OCI-LY1 (cell line): ENCODE data around the gene CLK3.
A peak's percentile ranks its signal among the peaks of the same experiment; 100 is the strongest.

Source experiments
- H2AFZ ChIP-seq: fragments of 200-600 bp; sonication (generic), shearing (Covaris generic); 2 replicates; pipeline ENCODE4 v1.6.0; 2014; ENCODE audit warnings: antibody characterized with exemption, mild to moderate bottlenecking, low read length
- H3F3A ChIP-seq: fragments of 200-600 bp; sonication (generic), shearing (Covaris generic); 2 replicates; pipeline ENCODE4 v1.6.0; 2014; ENCODE audit warnings: mild to moderate bottlenecking, antibody characterized with exemption, low read length, moderate library complexity; ENCODE audit not compliant: insufficient read depth
- H3K27ac ChIP-seq: fragments of 200-600 bp; sonication (generic); 2 replicates; pipeline ENCODE4 v1.5.1; 2014; ENCODE audit warnings: low read length, mixed run types, mild to moderate bottlenecking, low read depth; ENCODE audit not compliant: poor library complexity, severe bottlenecking
- H3K27me3 ChIP-seq: fragments of 200-600 bp; sonication (generic); 2 replicates; pipeline ENCODE4 v1.6.0; 2014; ENCODE audit warnings: antibody characterized with exemption, mild to moderate bottlenecking, low read length, moderate library complexity; ENCODE audit not compliant: insufficient read depth
- H3K36me3 ChIP-seq: fragments of 200-600 bp; sonication (generic); 2 replicates; pipeline ENCODE4 v1.6.1; 2014; ENCODE audit warnings: mild to moderate bottlenecking, antibody characterized with exemption, low read length, moderate library complexity, mixed read lengths; ENCODE audit not compliant: insufficient read depth
- H3K4me1 ChIP-seq: fragments of 200-600 bp; sonication (generic); 2 replicates; pipeline ENCODE4 v1.5.1; 2014; ENCODE audit warnings: mild to moderate bottlenecking, low read length, moderate library complexity; ENCODE audit not compliant: insufficient read depth, severe bottlenecking
- H3K4me2 ChIP-seq: fragments of 200-600 bp; sonication (generic), shearing (Covaris generic); 2 replicates; pipeline ENCODE4 v1.6.1; 2014; ENCODE audit warnings: low read length
- H3K4me3 ChIP-seq: fragments of 200-600 bp; sonication (generic); 2 replicates; pipeline ENCODE4 v1.5.1; 2014; ENCODE audit warnings: low read length, low read depth, mild to moderate bottlenecking, mixed read lengths; ENCODE audit not compliant: poor library complexity, severe bottlenecking
- H3K79me2 ChIP-seq: fragments of 200-600 bp; shearing (Covaris generic); 2 replicates; pipeline ENCODE4 v1.6.1; 2016; ENCODE audit warnings: mixed run types, low read length, mixed read lengths; ENCODE audit not compliant: insufficient read depth
- H3K9ac ChIP-seq: fragments of 200-600 bp; sonication (generic), shearing (Covaris generic); 2 replicates; pipeline ENCODE4 v1.6.1; 2014; ENCODE audit warnings: mild to moderate bottlenecking, low read length, mixed read lengths
- H3K9me2 ChIP-seq: fragments of 200-600 bp; sonication (generic), shearing (Covaris generic); 2 replicates; pipeline ENCODE4 v1.6.1; 2014; ENCODE audit warnings: low read depth, mild to moderate bottlenecking, low read length, mixed read lengths
- H3K9me3 ChIP-seq: fragments of 200-600 bp; shearing (Covaris generic); 2 replicates; pipeline ENCODE4 v1.6.1; 2014; ENCODE audit warnings: low read length, mixed read lengths
- H4K20me1 ChIP-seq: fragments of 200-600 bp; sonication (generic), shearing (Covaris generic); 2 replicates; pipeline ENCODE4 v1.6.0; 2016; ENCODE audit warnings: mild to moderate bottlenecking, low read length; ENCODE audit not compliant: insufficient read depth
- EZH2 ChIP-seq: fragments of 200-600 bp; sonication (generic), shearing (Covaris generic); IDR thresholded peaks from 2 replicates; pipeline ENCODE4 v1.8.0; 2017; ENCODE audit warnings: borderline replicate concordance, mixed run types, mild to moderate bottlenecking, antibody characterized with exemption, low read length, moderate library complexity, mixed read lengths
- TF ChIP-seq, protein P1 (sequence below): fragments of 200-600 bp; sonication (generic), shearing (Covaris generic); IDR thresholded peaks from 2 replicates; pipeline ENCODE4 v1.5.1; 2017; ENCODE audit warnings: mild to moderate bottlenecking, antibody characterized with exemption, low read length, moderate library complexity, mixed read lengths

CLK3 gene

GRCh38 chr15:74663303-74664027 lies 47.8 kb downstream of the CLK3 start:
- H4K20me1 ChIP-seq, result no peaks in the 10 kb centered on the region
- H3K9ac ChIP-seq, result no peak overlapping the region
- H3K27ac ChIP-seq, result peak overlapping the region; percentile 30
- peaks cover 20% of the 10 kb centered on the region; the same call in 1 of the 2 replicates for H3K36me3 ChIP-seq
- H2AFZ ChIP-seq, result no peak overlapping the region
- peaks cover 16% of the 10 kb centered on the region for H3K4me1 ChIP-seq
- no peak for TF ChIP-seq EZH2
- TF ChIP-seq, protein P1, sequence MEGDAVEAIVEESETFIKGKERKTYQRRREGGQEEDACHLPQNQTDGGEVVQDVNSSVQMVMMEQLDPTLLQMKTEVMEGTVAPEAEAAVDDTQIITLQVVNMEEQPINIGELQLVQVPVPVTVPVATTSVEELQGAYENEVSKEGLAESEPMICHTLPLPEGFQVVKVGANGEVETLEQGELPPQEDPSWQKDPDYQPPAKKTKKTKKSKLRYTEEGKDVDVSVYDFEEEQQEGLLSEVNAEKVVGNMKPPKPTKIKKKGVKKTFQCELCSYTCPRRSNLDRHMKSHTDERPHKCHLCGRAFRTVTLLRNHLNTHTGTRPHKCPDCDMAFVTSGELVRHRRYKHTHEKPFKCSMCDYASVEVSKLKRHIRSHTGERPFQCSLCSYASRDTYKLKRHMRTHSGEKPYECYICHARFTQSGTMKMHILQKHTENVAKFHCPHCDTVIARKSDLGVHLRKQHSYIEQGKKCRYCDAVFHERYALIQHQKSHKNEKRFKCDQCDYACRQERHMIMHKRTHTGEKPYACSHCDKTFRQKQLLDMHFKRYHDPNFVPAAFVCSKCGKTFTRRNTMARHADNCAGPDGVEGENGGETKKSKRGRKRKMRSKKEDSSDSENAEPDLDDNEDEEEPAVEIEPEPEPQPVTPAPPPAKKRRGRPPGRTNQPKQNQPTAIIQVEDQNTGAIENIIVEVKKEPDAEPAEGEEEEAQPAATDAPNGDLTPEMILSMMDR, result no peak
- no peaks in the 10 kb centered on the region for H3K9me2 ChIP-seq
- H3K79me2 ChIP-seq, result no peaks in the 10 kb centered on the region
- no peaks in the 10 kb centered on the region for H3K27me3 ChIP-seq
- H3K4me3 ChIP-seq, result no peak overlapping the region
- no peak overlapping the region for H3K4me2 ChIP-seq
- H3K9me3 ChIP-seq, result no peaks in the 10 kb centered on the region
- no peaks in the 10 kb centered on the region for H3F3A ChIP-seq

DNA sequence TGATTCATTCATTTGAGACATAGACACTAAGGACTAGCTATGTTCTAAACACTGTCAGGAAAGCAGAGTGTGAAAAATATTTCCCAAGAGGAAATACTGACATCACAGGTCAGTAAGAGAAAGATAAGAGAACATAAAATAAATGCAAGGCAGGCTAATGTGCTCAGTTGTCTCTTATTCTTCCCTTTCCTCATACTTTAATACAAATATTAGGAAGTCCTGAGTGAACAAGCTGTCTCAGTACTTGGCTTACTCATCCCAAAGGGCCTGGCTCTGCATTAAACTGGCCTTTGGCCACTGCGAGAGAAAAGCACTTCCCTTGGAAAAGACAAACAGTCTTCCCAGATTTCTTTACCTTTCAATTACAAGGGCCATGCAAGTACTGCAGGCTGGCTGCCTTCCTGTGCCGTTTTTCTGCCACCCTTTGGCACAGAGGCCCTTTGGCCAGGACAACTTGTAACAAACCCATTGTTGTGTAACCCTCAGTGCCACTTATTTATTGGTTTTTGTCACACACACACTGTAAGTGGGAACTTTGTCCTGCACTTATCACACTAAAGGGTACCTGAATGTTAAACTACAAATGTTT lies 48.5 kb downstream of the CLK3 start:
- Histone ChIP-seq H3K4me1 (peaks cover 16% of the 10 kb centered on the region), H3K9ac (no peak overlapping the region), H3K4me2 (no peak overlapping the region), H3K4me3 (no peak overlapping the region), H3K36me3 (peaks cover 20% of the 10 kb centered on the region; the same call in 1 of the 2 replicates), H4K20me1 (no peaks in the 10 kb centered on the region), H3K27me3 (no peaks in the 10 kb centered on the region), H3K9me3 (no peaks in the 10 kb centered on the region), H3K9me2 (no peaks in the 10 kb centered on the region), H3K27ac (peak overlapping the region; percentile 30), H2AFZ (no peak overlapping the region), H3K79me2 (no peaks in the 10 kb centered on the region), H3F3A (no peaks in the 10 kb centered on the region)
- no peak for TF ChIP-seq EZH2
- TF ChIP-seq, protein P1, result no peak

DNA sequence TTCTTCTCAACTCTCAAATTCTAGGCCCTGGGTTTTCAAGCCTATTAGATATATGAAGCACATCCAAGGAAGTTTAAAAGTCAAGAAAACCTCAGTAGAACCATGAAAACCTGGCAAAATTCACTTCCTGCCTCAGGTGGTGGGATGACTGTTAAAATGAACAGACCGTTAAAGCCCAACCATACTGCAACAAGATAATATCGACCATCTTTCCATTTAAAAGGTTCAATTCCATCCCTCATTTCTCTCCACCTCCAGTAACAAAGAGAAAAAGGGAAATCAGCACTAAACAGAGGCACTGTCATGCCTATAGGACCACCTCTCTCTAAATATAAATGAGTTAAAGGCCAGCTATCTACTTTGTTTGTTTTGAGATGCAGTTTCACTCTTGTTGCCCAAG lies 49.0 kb downstream of the CLK3 start:
- H3K9ac ChIP-seq, result no peak overlapping the region

More for the DNA sequence above, 49.0 kb downstream of the CLK3 start:
- Histone ChIP-seq H3K4me1 (peaks cover 16% of the 10 kb centered on the region), H3K9me2 (no peaks in the 10 kb centered on the region), H3K4me2 (no peak overlapping the region), H3K79me2 (no peaks in the 10 kb centered on the region), H3K27me3 (no peaks in the 10 kb centered on the region), H3K9me3 (no peaks in the 10 kb centered on the region), H3F3A (no peaks in the 10 kb centered on the region), H4K20me1 (no peaks in the 10 kb centered on the region), H3K27ac (peak overlapping the region; percentile 30), H3K36me3 (peaks cover 20% of the 10 kb centered on the region; the same call in 1 of the 2 replicates), H2AFZ (no peak overlapping the region), H3K4me3 (no peak overlapping the region)
- no peak for TF ChIP-seq EZH2
- TF ChIP-seq, protein P1, result no peak
